ENCODE measurements around the gene KCNA3. TPM values are rescaled to one million over a fixed set of nuclear protein-coding genes. Genes with fewer than 3 reads are reported as not detected.
A peak's percentile ranks its signal among the peaks of the same experiment; 100 is the strongest.

Gene KCNA3
- total RNA-seq, 2 donors from 2014 or later, result 0.20 to 0.27 TPM

- 89 to 95% methylated on average over 6 of the region's 6 CpGs for WGBS, 2 experiments (ENCODE audit: insufficient coverage in 1 of 2, insufficient read length in 1 of 2)
- Histone ChIP-seq H3K9ac (ENCODE audit: extremely low read depth, low read length, poor library complexity, severe bottlenecking) (no peak overlapping the region), H3K27ac (ENCODE audit: low read depth, low read length) (no peak overlapping the region), H3K4me3 (ENCODE audit: low read length) (no peak overlapping the region), H3K27me3 (ENCODE audit: control insufficient read depth, insufficient read depth, low read length, poor library complexity, severe bottlenecking) (peaks cover 45% of the 10 kb centered on the region), H3K4me1 (ENCODE audit: control insufficient read depth, insufficient read depth, low read length) (no peaks in the 10 kb centered on the region), H3K36me3 (ENCODE audit: control insufficient read depth, insufficient read depth, low read length) (no peaks in the 10 kb centered on the region), H3K9me3 (ENCODE audit: control insufficient read depth, low read length) (no peaks in the 10 kb centered on the region)
- Mint-ChIP-seq H3K4me3 (no peak overlapping the region), H3K4me1 (peaks cover 5% of the 10 kb centered on the region), H3K9me3 (no peaks in the 10 kb centered on the region), H3K36me3 (ENCODE audit: low read depth) (no peaks in the 10 kb centered on the region), H3K27ac (no peak overlapping the region), H3K27me3 (ENCODE audit: insufficient read depth) (peaks cover 25% of the 10 kb centered on the region)
- TF ChIP-seq, protein P1, sequence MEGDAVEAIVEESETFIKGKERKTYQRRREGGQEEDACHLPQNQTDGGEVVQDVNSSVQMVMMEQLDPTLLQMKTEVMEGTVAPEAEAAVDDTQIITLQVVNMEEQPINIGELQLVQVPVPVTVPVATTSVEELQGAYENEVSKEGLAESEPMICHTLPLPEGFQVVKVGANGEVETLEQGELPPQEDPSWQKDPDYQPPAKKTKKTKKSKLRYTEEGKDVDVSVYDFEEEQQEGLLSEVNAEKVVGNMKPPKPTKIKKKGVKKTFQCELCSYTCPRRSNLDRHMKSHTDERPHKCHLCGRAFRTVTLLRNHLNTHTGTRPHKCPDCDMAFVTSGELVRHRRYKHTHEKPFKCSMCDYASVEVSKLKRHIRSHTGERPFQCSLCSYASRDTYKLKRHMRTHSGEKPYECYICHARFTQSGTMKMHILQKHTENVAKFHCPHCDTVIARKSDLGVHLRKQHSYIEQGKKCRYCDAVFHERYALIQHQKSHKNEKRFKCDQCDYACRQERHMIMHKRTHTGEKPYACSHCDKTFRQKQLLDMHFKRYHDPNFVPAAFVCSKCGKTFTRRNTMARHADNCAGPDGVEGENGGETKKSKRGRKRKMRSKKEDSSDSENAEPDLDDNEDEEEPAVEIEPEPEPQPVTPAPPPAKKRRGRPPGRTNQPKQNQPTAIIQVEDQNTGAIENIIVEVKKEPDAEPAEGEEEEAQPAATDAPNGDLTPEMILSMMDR (conservative IDR thresholded peaks at IDR 0.05), result no peak
- DNase-seq, result no peak
Measured at GRCh38 chr1:110718452-110718851, 43.7 kb upstream of the KCNA3 start.

DNA sequence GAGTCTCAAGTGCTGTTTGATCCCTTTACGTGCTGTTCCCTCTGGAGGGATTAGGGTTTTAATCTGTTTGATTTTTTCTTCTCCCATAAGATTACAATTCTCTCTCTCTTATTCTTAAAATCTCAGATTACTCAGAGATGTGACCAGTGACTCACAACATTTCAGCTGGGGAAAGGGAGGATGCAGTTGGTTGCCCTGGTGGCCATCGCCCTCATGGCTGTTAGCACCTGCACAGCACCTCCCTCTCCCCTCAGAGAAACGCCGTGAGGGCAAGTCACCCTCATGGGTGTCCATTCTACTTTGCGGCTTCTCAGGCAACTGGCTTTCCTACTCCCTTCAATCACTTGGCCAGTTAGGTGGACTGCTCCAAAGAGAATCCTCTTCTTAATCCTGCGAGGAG lies 42.4 kb upstream of the KCNA3 start:
- Mint-ChIP-seq H3K27ac (no peak overlapping the region), H3K4me1 (peaks cover 5% of the 10 kb centered on the region), H3K9me3 (no peaks in the 10 kb centered on the region), H3K36me3 (ENCODE audit: low read depth) (no peaks in the 10 kb centered on the region), H3K27me3 (ENCODE audit: insufficient read depth) (peaks cover 25% of the 10 kb centered on the region), H3K4me3 (no peak overlapping the region)
- H3K9ac ChIP-seq (ENCODE audit: extremely low read depth, low read length, poor library complexity, severe bottlenecking), result no peak overlapping the region
- H3K4me3 ChIP-seq (ENCODE audit: low read length), result no peak overlapping the region
- no peak overlapping the region for H3K27ac ChIP-seq (ENCODE audit: low read depth, low read length)
- TF ChIP-seq, protein P1 (conservative IDR thresholded peaks at IDR 0.05), result peak; percentile 35
- no peak for DNase-seq
- H3K4me1 ChIP-seq (ENCODE audit: control insufficient read depth, insufficient read depth, low read length), result no peaks in the 10 kb centered on the region
- WGBS, 2 experiments (ENCODE audit: insufficient coverage in 1 of 2, insufficient read length in 1 of 2), result 85 to 100% methylated on average over 2 to 6 of the region's 6 CpGs
- H3K36me3 ChIP-seq (ENCODE audit: control insufficient read depth, insufficient read depth, low read length), result no peaks in the 10 kb centered on the region
- H3K9me3 ChIP-seq (ENCODE audit: control insufficient read depth, low read length), result no peaks in the 10 kb centered on the region
- peaks cover 41% of the 10 kb centered on the region for H3K27me3 ChIP-seq (ENCODE audit: control insufficient read depth, insufficient read depth, low read length, poor library complexity, severe bottlenecking)

DNA sequence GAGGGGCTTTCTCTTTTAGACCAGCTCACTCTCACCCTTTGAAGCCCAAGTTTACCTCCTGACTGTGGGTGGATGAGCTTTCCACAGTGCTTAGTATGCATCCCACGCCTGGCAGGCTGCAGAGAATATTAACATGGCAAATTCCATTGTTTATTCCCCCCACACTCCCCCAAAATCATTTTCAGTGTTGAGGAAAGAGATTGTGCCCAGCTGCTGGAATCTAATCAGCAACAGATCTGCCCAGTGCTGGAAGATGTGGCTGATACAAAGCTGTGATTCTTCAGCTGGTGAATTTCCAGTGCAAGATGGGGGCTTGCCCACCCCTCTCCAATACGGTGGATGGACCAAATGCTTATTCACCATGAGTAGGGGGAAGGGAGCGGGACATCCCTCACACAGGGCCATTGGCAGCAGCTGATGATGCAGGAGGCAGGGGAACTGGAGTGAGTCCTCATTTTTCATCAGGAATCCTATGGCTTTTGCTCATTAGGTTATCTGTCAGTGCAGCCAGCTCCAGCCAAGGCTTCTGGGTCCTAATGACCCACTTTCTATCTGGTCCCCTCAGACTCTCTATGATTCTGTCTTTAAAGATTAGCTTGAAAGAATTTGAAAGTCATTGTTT lies 39.7 kb upstream of the KCNA3 start:
- Histone ChIP-seq H3K9me3 (ENCODE audit: control insufficient read depth, low read length) (no peaks in the 10 kb centered on the region), H3K36me3 (ENCODE audit: control insufficient read depth, insufficient read depth, low read length) (no peaks in the 10 kb centered on the region), H3K27ac (ENCODE audit: low read depth, low read length) (no peak overlapping the region), H3K9ac (ENCODE audit: extremely low read depth, low read length, poor library complexity, severe bottlenecking) (no peak overlapping the region), H3K4me3 (ENCODE audit: low read length) (no peak overlapping the region), H3K27me3 (ENCODE audit: control insufficient read depth, insufficient read depth, low read length, poor library complexity, severe bottlenecking) (peaks cover 24% of the 10 kb centered on the region), H3K4me1 (ENCODE audit: control insufficient read depth, insufficient read depth, low read length) (no peaks in the 10 kb centered on the region)
- no peaks in the 10 kb centered on the region for H3K36me3 Mint-ChIP-seq (ENCODE audit: low read depth)
- H3K9me3 Mint-ChIP-seq, result no peaks in the 10 kb centered on the region
- H3K27me3 Mint-ChIP-seq (ENCODE audit: insufficient read depth), result peaks cover 21% of the 10 kb centered on the region
- 50 to 73% methylated on average over 1 to 3 of the region's 3 CpGs for WGBS, 2 experiments (ENCODE audit: insufficient coverage in 1 of 2, insufficient read length in 1 of 2)
- H3K27ac Mint-ChIP-seq, result no peak overlapping the region
- TF ChIP-seq, protein P1 (conservative IDR thresholded peaks at IDR 0.05), result no peak
- DNase-seq, result no peak
- peaks cover 5% of the 10 kb centered on the region for H3K4me1 Mint-ChIP-seq
- no peak overlapping the region for H3K4me3 Mint-ChIP-seq
